Fibroblast of villous mesenchyme (primary cell): ENCODE measurements around the gene PALLD. TPM values are rescaled to one million over a fixed set of nuclear protein-coding genes. Genes with fewer than 3 reads are reported as not detected.

Experiments
- DNase-seq: peaks from one replicate; pipeline ENCODE4 v3.0.0-alpha.2; 2010; ENCODE audit warnings: low read depth
- H3K4me3 ChIP-seq: 2 replicates; pipeline ENCODE4 v1.5.1; 2011; ENCODE audit warnings: low read depth, mild to moderate bottlenecking, low read length
- total RNA-seq: library from RNA; depleted of rRNA; stranded (reverse); fragments of >200 nt; gene quantifications from 2 replicates; pipeline ENCODE4 v1.2.3, GENCODE V29; 2012
- TF ChIP-seq, protein P1 (sequence below): IDR thresholded peaks from 2 replicates; pipeline ENCODE4 v1.5.1; 2012; ENCODE audit warnings: low read depth, mild to moderate bottlenecking, low read length; ENCODE audit not compliant: insufficient read depth

PALLD gene
- total RNA-seq, 1 donor: 188 TPM

DNA sequence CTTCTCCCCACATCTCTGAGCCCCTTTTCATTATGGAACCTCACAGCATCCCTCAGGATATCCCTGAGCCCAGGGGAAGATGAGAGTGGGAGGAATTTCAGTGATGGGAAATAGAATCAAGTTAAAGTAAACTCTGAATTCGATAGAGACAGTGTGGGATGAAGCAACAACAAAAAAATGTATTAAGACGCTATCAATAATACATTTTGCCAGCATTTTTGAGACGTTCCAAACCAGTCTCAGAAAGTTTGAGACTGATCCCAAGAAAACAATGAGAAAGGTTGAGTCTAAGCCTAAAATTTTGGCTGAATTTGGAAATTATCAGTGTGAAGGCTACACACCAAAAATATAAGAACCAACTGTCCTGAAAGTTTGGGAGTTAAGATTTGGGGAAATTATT, 317.0 kb downstream of the PALLD start:
- TF ChIP-seq, protein P1, sequence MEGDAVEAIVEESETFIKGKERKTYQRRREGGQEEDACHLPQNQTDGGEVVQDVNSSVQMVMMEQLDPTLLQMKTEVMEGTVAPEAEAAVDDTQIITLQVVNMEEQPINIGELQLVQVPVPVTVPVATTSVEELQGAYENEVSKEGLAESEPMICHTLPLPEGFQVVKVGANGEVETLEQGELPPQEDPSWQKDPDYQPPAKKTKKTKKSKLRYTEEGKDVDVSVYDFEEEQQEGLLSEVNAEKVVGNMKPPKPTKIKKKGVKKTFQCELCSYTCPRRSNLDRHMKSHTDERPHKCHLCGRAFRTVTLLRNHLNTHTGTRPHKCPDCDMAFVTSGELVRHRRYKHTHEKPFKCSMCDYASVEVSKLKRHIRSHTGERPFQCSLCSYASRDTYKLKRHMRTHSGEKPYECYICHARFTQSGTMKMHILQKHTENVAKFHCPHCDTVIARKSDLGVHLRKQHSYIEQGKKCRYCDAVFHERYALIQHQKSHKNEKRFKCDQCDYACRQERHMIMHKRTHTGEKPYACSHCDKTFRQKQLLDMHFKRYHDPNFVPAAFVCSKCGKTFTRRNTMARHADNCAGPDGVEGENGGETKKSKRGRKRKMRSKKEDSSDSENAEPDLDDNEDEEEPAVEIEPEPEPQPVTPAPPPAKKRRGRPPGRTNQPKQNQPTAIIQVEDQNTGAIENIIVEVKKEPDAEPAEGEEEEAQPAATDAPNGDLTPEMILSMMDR: no peak
- H3K4me3 ChIP-seq: no peak overlapping the region
- DNase-seq: no peak

DNA sequence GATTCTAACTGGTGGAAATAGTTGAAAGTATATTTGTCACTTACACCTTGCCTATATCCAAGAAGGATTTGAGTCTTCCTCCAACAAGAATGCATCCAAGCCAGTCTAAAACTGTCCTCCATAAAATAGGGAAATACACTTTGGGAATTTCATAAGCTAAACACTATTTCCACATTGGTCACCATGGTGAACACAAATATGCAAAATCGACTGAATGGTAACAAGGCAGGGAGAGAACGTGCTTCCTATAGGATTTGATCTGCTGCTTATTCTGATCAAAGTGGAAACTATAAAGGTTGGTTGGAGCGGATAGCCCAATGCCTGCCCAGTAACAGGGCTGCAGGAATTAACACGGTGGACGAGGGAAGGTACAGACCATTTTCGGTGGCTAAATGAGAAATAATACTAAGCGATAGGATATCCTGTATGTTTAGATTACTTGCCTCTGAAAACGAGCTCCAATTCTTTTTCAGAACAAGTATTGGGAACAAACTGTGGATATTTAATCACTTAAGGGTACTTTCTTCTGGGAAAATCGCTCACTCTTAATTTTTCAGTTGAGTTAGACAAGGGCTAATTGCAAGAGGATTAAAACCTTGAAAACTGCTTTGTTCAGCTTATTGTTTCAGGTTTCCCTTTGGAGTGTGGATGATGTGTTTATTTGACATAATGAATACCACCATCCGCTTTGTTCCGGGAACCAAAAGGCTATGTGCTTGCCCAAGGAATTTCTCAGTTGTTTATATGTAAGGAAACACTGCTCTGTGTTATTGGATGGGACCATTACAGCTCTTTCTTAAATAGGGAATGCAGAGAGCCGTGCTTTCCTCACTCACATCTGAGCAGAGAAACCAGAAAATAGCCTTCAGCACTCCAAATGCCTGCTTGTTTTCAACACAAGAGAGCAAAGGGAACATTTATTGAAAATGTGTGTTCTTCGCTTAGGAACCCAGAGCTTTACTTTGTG, 318.8 kb downstream of the PALLD start:
- no peak overlapping the region for H3K4me3 ChIP-seq
- peak; percentile 82 for DNase-seq
- TF ChIP-seq, protein P1: no peak

DNA sequence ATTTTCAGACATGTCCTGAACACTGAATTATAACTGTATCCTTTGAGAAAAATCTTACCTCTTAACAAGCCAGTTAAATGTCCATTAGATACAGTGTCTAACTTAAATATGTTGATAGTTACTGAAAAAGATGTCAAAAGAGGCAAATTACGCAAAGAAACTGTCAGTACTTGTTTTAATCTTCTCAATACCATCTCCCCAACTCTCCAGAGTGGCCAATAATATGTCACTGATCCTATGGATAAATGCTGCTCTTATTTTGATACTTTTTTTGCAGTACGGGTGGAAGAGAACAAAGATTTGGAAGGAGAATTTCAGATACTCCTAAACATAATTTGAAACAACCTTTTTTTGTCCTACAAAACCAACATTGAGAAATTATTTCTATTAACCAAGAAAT, 320.5 kb downstream of the PALLD start:
- no peak for DNase-seq
- H3K4me3 ChIP-seq: no peak overlapping the region
- TF ChIP-seq, protein P1: no peak

DNA sequence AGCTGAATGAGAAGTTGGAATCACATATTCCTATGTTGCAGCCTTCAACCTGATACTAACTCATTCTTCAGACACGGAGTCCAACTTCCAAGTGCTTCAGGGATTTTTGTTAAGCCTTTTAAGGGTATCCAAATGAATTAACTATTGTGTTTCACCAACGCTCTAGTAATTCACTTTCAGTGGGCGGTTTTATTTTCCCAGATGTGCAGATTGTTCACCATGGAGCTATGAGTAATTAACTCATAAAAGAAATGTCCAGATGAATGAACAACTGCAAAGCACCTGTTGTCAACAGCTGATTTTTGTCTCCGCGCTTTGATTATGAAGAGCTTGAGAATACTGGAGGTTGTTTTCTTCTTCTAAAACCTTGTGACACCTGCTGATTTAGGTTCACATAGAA, 325.6 kb downstream of the PALLD start:
- no peak for DNase-seq
- no peak overlapping the region for H3K4me3 ChIP-seq
- TF ChIP-seq, protein P1: no peak

DNA sequence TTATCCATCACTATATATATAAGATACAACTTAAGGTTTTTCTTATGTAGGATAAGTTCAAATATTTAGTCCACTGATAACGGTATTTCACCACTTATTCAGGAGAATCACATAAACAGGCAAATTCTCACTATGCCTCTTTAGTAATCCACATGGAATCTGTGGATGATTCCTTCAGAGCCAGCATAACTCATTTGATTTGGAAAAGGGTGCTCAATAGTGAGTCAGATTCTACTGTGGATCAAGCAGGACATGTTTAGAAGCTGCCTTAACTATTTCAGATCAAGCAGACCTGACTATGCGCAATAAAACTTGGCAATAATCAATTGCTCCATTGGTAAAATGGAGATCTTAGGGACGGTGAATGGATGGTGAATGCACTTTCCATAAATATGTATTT, 329.1 kb downstream of the PALLD start:
- H3K4me3 ChIP-seq: no peak overlapping the region
- TF ChIP-seq, protein P1: no peak
- DNase-seq: no peak

DNA sequence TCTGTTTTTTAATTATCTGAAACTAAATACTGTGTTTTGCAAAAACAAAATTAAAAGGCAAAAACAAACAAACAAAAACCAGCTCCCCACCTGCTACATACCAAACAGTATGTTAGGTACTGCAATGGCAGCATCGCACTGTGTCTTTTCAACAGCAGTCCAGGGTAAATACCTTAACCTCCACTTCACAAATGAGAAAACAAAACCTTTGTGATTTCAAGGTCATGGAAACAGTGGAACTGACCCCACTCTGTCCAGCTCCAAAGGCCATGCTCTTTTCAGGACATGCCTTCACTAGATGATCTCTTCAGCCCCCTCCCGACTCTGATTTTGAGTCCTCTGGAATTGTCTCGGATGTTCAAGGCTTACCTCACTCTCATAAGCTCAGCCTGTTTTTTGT, 329.8 kb downstream of the PALLD start:
- no peak for DNase-seq
- TF ChIP-seq, protein P1: no peak
- H3K4me3 ChIP-seq: no peak overlapping the region
